GM12878 (cell line): Measurements from ENCODE around the gene ARHGAP26. TPM values are rescaled to one million over a fixed set of nuclear protein-coding genes. Genes with fewer than 3 reads are reported as not detected.

ENCODE experiments used
- ATAC-seq: fragments of 200-7000 bp; cut with Tn5 transposase; 3 replicates; pipeline ENCODE4 v1.9.1; 2020; ENCODE audit warnings: mild to moderate bottlenecking, moderate library complexity
- BruUV-seq: library from RNA; stranded (reverse); fragments of 400-500 nt; replicated peaks from 2 replicates; lab custom pipeline; 2021; lab: Mats Ljungman, UMichigan
- CTCF ChIA-PET: fragments of 300-600 bp; sonication (Branson Sonifier 250); formaldehyde crosslinking; extraction: SDS; loops from one replicate; lab custom pipeline; 2021; ENCODE audit warnings: inconsistent platforms; lab: Yijun Ruan, JAX
- POLR2A ChIA-PET: fragments of 350-600 bp; formaldehyde crosslinking; extraction: SDS; loops from one replicate; lab custom pipeline; 2021; ENCODE audit warnings: inconsistent platforms; lab: Charles Lee
- RAD21 ChIA-PET: fragments of 300-600 bp; sonication (Branson Sonifier 250); formaldehyde crosslinking; loops from one replicate; lab custom pipeline; 2023; ENCODE audit warnings: antibody characterized with exemption; ENCODE audit not compliant: unreplicated experiment; lab: Charles Lee
- SMC1A ChIA-PET: fragments of 300-600 bp; sonication (Branson Sonifier 250); formaldehyde crosslinking; loops from one replicate; lab custom pipeline; 2023; ENCODE audit not compliant: unreplicated experiment, uncharacterized antibody; lab: Charles Lee
- DNase-seq: peaks from one replicate; pipeline ENCODE4 v3.0.0-alpha.2; 2011; ENCODE audit warnings: low read depth, low spot score
- FAIRE-seq: peaks from 3 replicates; lab custom pipeline; 2011; peaks lifted over from hg19 to GRCh38; lab: Jason Lieb, UNC
- H2AFZ ChIP-seq: 2 replicates; pipeline ENCODE4 v1.6.0; 2011; ENCODE audit warnings: low read depth, low read length, control low read depth; ENCODE audit not compliant: control insufficient read depth
- H3K27ac ChIP-seq: 2 replicates; pipeline ENCODE4 v1.5.1; 2011; ENCODE audit warnings: control low read depth; ENCODE audit not compliant: control insufficient read depth, insufficient read depth
- H3K27me3 ChIP-seq, 2 experiments: replicated peaks in 1 of 2; 2 replicates each; pipeline versions ENCODE4 v1.6.0 to v1.6.1; 2011; ENCODE audit warnings: low read length in 1 of 2; ENCODE audit not compliant: control insufficient read depth in 2 of 2, insufficient read depth in 2 of 2
- H3K36me3 ChIP-seq, 2 experiments: 2 replicates each; pipeline ENCODE4 v1.5.1; 2011; ENCODE audit warnings: low read length in 1 of 2; ENCODE audit not compliant: control insufficient read depth in 2 of 2, insufficient read depth in 2 of 2
- H3K4me1 ChIP-seq: 2 replicates; pipeline ENCODE4 v1.6.1; 2011; ENCODE audit warnings: mild to moderate bottlenecking, low read length, moderate library complexity, mixed read lengths; ENCODE audit not compliant: control insufficient read depth, insufficient read depth
- H3K4me2 ChIP-seq: 2 replicates; pipeline ENCODE4 v1.6.0; 2011; ENCODE audit warnings: control low read depth; ENCODE audit not compliant: control insufficient read depth, insufficient read depth
- H3K4me3 ChIP-seq: fragments of 200-600 bp; sonication (generic); 2 replicates; pipeline ENCODE4 v1.5.1; 2016
- H3K79me2 ChIP-seq: 2 replicates; pipeline ENCODE4 v1.6.0; 2011; ENCODE audit warnings: low read length; ENCODE audit not compliant: control insufficient read depth, insufficient read depth
- H3K9ac ChIP-seq: 2 replicates; pipeline ENCODE4 v1.8.0; 2011; ENCODE audit warnings: low read length, control low read depth, mixed read lengths; ENCODE audit not compliant: control insufficient read depth, insufficient read depth
- H3K9me3 ChIP-seq: replicated peaks from 3 replicates; pipeline ENCODE4 v1.5.1; 2011; ENCODE audit warnings: mild to moderate bottlenecking, low read length; ENCODE audit not compliant: control insufficient read depth, insufficient read depth
- H4K20me1 ChIP-seq: 2 replicates; pipeline ENCODE4 v1.6.0; 2011; ENCODE audit not compliant: control insufficient read depth, insufficient read depth
- CHD2 ChIP-seq: IDR thresholded peaks from 2 replicates; pipeline ENCODE4 v1.6.1; 2011; ENCODE audit warnings: low read depth, low read length, improper control_type of control experiment, borderline replicate concordance
- EGR1 ChIP-seq, 2 experiments: IDR thresholded peaks; 1 replicate in 1 of 2; 2 replicates in 1 of 2; pipeline ENCODE4 v1.6.1; 2011 to 2012; ENCODE audit warnings: low read depth in 2 of 2, low read length in 2 of 2, borderline replicate concordance in 1 of 2, mild to moderate bottlenecking in 1 of 2, moderate library complexity in 1 of 2
- HCFC1 ChIP-seq: fragments of 150-350 bp; IDR thresholded peaks from 2 replicates; pipeline ENCODE4 v1.6.1; 2014; ENCODE audit warnings: low read length
- HDGF ChIP-seq: fragments of 450-650 bp; IDR thresholded peaks from 2 replicates; pipeline ENCODE4 v1.6.1; 2016; ENCODE audit warnings: antibody characterized with exemption
- NFIC ChIP-seq: IDR thresholded peaks from 2 replicates; pipeline ENCODE4 v1.6.1; 2012; ENCODE audit warnings: low read depth, mild to moderate bottlenecking, inconsistent platforms, low read length, moderate library complexity
- PKNOX1 ChIP-seq: fragments of 450-650 bp; IDR thresholded peaks from 2 replicates; pipeline ENCODE4 v1.6.1; 2016; ENCODE audit warnings: mild to moderate bottlenecking
- POU2F2 ChIP-seq: IDR thresholded peaks from 3 replicates; pipeline ENCODE4 v1.6.1; 2011; ENCODE audit warnings: low read depth, mild to moderate bottlenecking, low read length, borderline replicate concordance
- SIN3A ChIP-seq: IDR thresholded peaks from 2 replicates; pipeline ENCODE4 v1.6.1; 2012; ENCODE audit warnings: low read depth, low read length, improper control_type of control experiment
- SMAD1 ChIP-seq: fragments of 450-650 bp; IDR thresholded peaks from 2 replicates; pipeline ENCODE4 v1.6.1; 2018; ENCODE audit warnings: mild to moderate bottlenecking, low read depth; ENCODE audit not compliant: partially characterized antibody
- WGBS: methylation state at CpG from one replicate; pipeline ENCODE4 v1.1.6; 2016; ENCODE audit warnings: low lambda C conversion rate; ENCODE audit not compliant: insufficient replicate concordance, insufficient coverage; ENCODE audit errors: missing lambda C conversion rate; 5-methylcytosine and 5-hydroxymethylcytosine counted together
- in situ Hi-C: fragments of 300-500 bp; cut with MboI; formaldehyde crosslinking; loops from 9 replicates; pipeline ENCODE4 v1.14.3; 2018; ENCODE audit warnings: mixed read lengths
- intact Hi-C: fragments of 100-400 bp; cut with micrococcal nuclease; formaldehyde crosslinking; loops from one replicate; pipeline ENCODE4 v1.14.2; 2022; ENCODE audit not compliant: unreplicated experiment
- polyA plus RNA-seq, 11 experiments: library from polyadenylated mRNA; depleted of rRNA in 4 of 11; unstranded in 6 of 11; stranded (reverse) in 5 of 11; fragments of >200 nt; fragmentation: Nextera tagmentation in 4 of 11; fragmentation: Illumina TruSeq in 1 of 11; extraction: Ambion mirVana in 4 of 11; extraction: Trizol in 1 of 11; gene quantifications; 1 replicate in 1 of 11; 2 replicates in 10 of 11; pipeline versions ENCODE4 v1.2.1 to v1.2.3, GENCODE V29; 2011 to 2016; ENCODE audit warnings: inconsistent platforms in 2 of 11, missing spikeins in 2 of 11, low read depth in 1 of 11
- total RNA-seq, 4 experiments: library from RNA; depleted of rRNA in 3 of 4; stranded (reverse); fragments of >200 nt in 3 of 4; fragmentation: Illumina TruSeq in 1 of 4; extraction: Trizol in 1 of 4; gene quantifications; 2 replicates each; pipeline versions ENCODE4 v1.2.1 to v1.2.3, GENCODE V29; 2013 to 2021
- TF ChIP-seq, protein P1 (sequence below): fragments of 450-650 bp; IDR thresholded peaks from 2 replicates; pipeline ENCODE4 v1.6.1; 2017; ENCODE audit warnings: mild to moderate bottlenecking
- TF ChIP-seq, protein P2 (sequence below): fragments of 450-650 bp; IDR thresholded peaks from 2 replicates; pipeline ENCODE4 v1.6.1; 2017; ENCODE audit warnings: mild to moderate bottlenecking, low read depth, inconsistent platforms; ENCODE audit not compliant: poor library complexity, severe bottlenecking
- TF ChIP-seq, protein P3 (sequence below): IDR thresholded peaks from 2 replicates; pipeline ENCODE4 v1.6.1; 2012; ENCODE audit warnings: low read depth, low read length, improper control_type of control experiment
- TF ChIP-seq, protein P4 (sequence below): fragments of 450-650 bp; IDR thresholded peaks from 2 replicates; pipeline ENCODE4 v1.6.1; 2017; ENCODE audit warnings: antibody characterized with exemption, mild to moderate bottlenecking, moderate library complexity

ARHGAP26 gene
- total and polyA plus RNA-seq, 10 of the 15 experiments (the other 5 are each of a cell fraction or from before 2014, with no cell fraction given): 9.4 to 41.5 (median 19.3) TPM

DNA sequence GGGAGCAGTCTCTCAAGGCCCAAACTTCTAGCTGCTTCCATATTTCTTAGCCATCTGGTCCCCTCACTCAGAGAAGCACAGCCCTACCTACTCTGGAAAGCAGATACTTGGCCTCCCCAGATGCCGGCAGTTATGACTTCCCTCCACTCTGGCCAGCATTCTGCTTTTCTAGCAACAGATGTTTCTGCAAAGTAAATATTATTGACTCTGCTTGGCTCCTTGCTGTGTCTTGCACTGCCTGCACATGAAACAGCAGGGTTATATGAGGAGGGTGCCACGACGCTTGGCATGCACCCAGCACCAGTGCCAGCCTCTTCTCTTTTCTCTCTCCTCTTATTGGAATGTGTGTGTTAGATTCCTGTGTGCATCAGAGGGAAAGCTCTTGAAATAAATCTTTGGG is 99.7 kb downstream of the ARHGAP26 start:
- ATAC-seq (no peak), DNase-seq (no peak), FAIRE-seq (no peak)
- ChIA-PET CTCF (interaction anchor here (0.9 to 16.8 kb wide), 5 partner anchors 10 to 151 kb away, joined by 3 to 243 read pairs (median 10); no protein-coding TSS in a partner anchor), RAD21 (no interaction called here), SMC1A (interaction anchor here (1.4 to 5.8 kb wide), 3 partner anchors 11 to 122 kb away, joined by 3 to 50 read pairs (median 7); no protein-coding TSS in a partner anchor), POLR2A (no interaction called here)
- WGBS: 74% methylated on average over 3 of the region's 3 CpGs
- BruUV-seq: no TSS peak
- in situ Hi-C loops (no loop called here), intact Hi-C loops (no loop called here)
- no peak overlapping the region for H3K27ac ChIP-seq
- H3K4me1 ChIP-seq: no peaks in the 10 kb centered on the region
- no peaks in the 10 kb centered on the region; the same call in 1 of the 2 replicates for H4K20me1 ChIP-seq
- no peaks in the 10 kb centered on the region for H3K27me3 ChIP-seq
- no peak overlapping the region for H3K4me2 ChIP-seq
- no peaks in the 10 kb centered on the region for H3K9me3 ChIP-seq
- H3K36me3 ChIP-seq: no peaks in the 10 kb centered on the region
- H2AFZ ChIP-seq: no peak overlapping the region
- no peak overlapping the region for H3K9ac ChIP-seq
- H3K79me2 ChIP-seq: no peaks in the 10 kb centered on the region
- no peak for TF ChIP-seq NFIC
- TF ChIP-seq, protein P1, sequence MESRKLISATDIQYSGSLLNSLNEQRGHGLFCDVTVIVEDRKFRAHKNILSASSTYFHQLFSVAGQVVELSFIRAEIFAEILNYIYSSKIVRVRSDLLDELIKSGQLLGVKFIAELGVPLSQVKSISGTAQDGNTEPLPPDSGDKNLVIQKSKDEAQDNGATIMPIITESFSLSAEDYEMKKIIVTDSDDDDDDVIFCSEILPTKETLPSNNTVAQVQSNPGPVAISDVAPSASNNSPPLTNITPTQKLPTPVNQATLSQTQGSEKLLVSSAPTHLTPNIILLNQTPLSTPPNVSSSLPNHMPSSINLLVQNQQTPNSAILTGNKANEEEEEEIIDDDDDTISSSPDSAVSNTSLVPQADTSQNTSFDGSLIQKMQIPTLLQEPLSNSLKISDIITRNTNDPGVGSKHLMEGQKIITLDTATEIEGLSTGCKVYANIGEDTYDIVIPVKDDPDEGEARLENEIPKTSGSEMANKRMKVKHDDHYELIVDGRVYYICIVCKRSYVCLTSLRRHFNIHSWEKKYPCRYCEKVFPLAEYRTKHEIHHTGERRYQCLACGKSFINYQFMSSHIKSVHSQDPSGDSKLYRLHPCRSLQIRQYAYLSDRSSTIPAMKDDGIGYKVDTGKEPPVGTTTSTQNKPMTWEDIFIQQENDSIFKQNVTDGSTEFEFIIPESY: no peak
- TF ChIP-seq, protein P2, sequence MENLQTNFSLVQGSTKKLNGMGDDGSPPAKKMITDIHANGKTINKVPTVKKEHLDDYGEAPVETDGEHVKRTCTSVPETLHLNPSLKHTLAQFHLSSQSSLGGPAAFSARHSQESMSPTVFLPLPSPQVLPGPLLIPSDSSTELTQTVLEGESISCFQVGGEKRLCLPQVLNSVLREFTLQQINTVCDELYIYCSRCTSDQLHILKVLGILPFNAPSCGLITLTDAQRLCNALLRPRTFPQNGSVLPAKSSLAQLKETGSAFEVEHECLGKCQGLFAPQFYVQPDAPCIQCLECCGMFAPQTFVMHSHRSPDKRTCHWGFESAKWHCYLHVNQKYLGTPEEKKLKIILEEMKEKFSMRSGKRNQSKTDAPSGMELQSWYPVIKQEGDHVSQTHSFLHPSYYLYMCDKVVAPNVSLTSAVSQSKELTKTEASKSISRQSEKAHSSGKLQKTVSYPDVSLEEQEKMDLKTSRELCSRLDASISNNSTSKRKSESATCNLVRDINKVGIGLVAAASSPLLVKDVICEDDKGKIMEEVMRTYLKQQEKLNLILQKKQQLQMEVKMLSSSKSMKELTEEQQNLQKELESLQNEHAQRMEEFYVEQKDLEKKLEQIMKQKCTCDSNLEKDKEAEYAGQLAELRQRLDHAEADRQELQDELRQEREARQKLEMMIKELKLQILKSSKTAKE: no peak
- TF ChIP-seq HDGF: no peak
- no peak for TF ChIP-seq HCFC1
- no peak for TF ChIP-seq SIN3A
- TF ChIP-seq CHD2: no peak
- TF ChIP-seq POU2F2: no peak
- TF ChIP-seq, protein P3, sequence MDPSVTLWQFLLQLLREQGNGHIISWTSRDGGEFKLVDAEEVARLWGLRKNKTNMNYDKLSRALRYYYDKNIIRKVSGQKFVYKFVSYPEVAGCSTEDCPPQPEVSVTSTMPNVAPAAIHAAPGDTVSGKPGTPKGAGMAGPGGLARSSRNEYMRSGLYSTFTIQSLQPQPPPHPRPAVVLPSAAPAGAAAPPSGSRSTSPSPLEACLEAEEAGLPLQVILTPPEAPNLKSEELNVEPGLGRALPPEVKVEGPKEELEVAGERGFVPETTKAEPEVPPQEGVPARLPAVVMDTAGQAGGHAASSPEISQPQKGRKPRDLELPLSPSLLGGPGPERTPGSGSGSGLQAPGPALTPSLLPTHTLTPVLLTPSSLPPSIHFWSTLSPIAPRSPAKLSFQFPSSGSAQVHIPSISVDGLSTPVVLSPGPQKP: no peak
- no peak for TF ChIP-seq SMAD1
- TF ChIP-seq, protein P4, sequence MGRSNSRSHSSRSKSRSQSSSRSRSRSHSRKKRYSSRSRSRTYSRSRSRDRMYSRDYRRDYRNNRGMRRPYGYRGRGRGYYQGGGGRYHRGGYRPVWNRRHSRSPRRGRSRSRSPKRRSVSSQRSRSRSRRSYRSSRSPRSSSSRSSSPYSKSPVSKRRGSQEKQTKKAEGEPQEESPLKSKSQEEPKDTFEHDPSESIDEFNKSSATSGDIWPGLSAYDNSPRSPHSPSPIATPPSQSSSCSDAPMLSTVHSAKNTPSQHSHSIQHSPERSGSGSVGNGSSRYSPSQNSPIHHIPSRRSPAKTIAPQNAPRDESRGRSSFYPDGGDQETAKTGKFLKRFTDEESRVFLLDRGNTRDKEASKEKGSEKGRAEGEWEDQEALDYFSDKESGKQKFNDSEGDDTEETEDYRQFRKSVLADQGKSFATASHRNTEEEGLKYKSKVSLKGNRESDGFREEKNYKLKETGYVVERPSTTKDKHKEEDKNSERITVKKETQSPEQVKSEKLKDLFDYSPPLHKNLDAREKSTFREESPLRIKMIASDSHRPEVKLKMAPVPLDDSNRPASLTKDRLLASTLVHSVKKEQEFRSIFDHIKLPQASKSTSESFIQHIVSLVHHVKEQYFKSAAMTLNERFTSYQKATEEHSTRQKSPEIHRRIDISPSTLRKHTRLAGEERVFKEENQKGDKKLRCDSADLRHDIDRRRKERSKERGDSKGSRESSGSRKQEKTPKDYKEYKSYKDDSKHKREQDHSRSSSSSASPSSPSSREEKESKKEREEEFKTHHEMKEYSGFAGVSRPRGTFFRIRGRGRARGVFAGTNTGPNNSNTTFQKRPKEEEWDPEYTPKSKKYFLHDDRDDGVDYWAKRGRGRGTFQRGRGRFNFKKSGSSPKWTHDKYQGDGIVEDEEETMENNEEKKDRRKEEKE: no peak
- no peak for TF ChIP-seq EGR1 (IDR thresholded peaks at IDR 0.05; ENCODE audit: borderline replicate concordance in 1 of 2, low read depth in 2 of 2, low read length in 2 of 2)
- TF ChIP-seq PKNOX1: no peak
- no peak overlapping the region for H3K4me3 ChIP-seq
